Liver (tissue), 9 donors: ENCODE results near the gene XRN1. TPM values are rescaled to one million over a fixed set of nuclear protein-coding genes. Genes with fewer than 3 reads are reported as not detected.
"Not testable (repeated sequence)": the region's sequence is repeated elsewhere in the genome, so short reads cannot be mapped to it uniquely, and the experiment has no call there.

Experiments
- DNase-seq: peaks from one replicate; pipeline ENCODE4 v3.0.0-alpha.2; 2017; ENCODE audit warnings: low spot score
- H3K27ac ChIP-seq, 2 donors: one replicate each; pipeline ENCODE4 v1.7.0; 2013; ENCODE audit warnings: inconsistent platforms in 2 of 2, low read length in 2 of 2, control low read depth in 1 of 2, low read depth in 1 of 2, mild to moderate bottlenecking in 1 of 2
- H3K27me3 ChIP-seq, 4 donors: one replicate each; pipeline versions ENCODE4 v1.6.1 to v1.7.0; 2013; ENCODE audit warnings: low read length in 3 of 4, inconsistent platforms in 1 of 4, mild to moderate bottlenecking in 1 of 4, moderate library complexity in 1 of 4; ENCODE audit not compliant: control insufficient read depth in 4 of 4, insufficient read depth in 4 of 4
- H3K36me3 ChIP-seq, 4 donors: one replicate each; pipeline versions ENCODE4 v1.6.1 to v1.7.0; 2013; ENCODE audit warnings: low read length in 3 of 4, mild to moderate bottlenecking in 3 of 4, low read depth in 1 of 4, moderate library complexity in 1 of 4; ENCODE audit not compliant: control insufficient read depth in 4 of 4, insufficient read depth in 3 of 4
- H3K4me1 ChIP-seq, 4 donors: one replicate each; pipeline versions ENCODE4 v1.6.1 to v1.7.0; 2013; ENCODE audit warnings: low read length in 3 of 4, mild to moderate bottlenecking in 3 of 4, moderate library complexity in 1 of 4; ENCODE audit not compliant: control insufficient read depth in 4 of 4, insufficient read depth in 4 of 4
- H3K4me3 ChIP-seq, 3 donors: one replicate each; pipeline versions ENCODE4 v1.6.1 to v1.7.0; 2013; ENCODE audit warnings: low read length in 3 of 3, control low read depth in 1 of 3, low read depth in 1 of 3, mild to moderate bottlenecking in 1 of 3
- H3K9ac ChIP-seq, 2 donors: one replicate each; pipeline ENCODE4 v1.7.0; 2013; ENCODE audit warnings: low read length in 2 of 2, mild to moderate bottlenecking in 2 of 2, moderate library complexity in 2 of 2, control low read depth in 1 of 2, low read depth in 1 of 2
- H3K9me3 ChIP-seq, 4 donors: one replicate each; pipeline versions ENCODE4 v1.6.1 to v1.7.0; 2013; ENCODE audit warnings: low read length in 3 of 4; ENCODE audit not compliant: control insufficient read depth in 4 of 4
- EGR1 ChIP-seq, 2 donors: IDR thresholded peaks; 2 replicates each; pipeline ENCODE4 v1.6.1; 2016 to 2018; ENCODE audit warnings: antibody characterized with exemption in 2 of 2, low read depth in 2 of 2
- GABPA ChIP-seq, 2 donors: IDR thresholded peaks in 1 of 2; conservative IDR thresholded peaks in 1 of 2; 2 replicates each; pipeline ENCODE4 v1.6.1; 2016; ENCODE audit warnings: antibody characterized with exemption in 2 of 2, mild to moderate bottlenecking in 1 of 2, moderate library complexity in 1 of 2
- HNF4A ChIP-seq, 2 donors: conservative IDR thresholded peaks; 2 replicates each; pipeline ENCODE4 v1.6.1; 2016; ENCODE audit warnings: antibody characterized with exemption in 2 of 2, mild to moderate bottlenecking in 2 of 2
- RAD21 ChIP-seq, 2 donors: IDR thresholded peaks; 2 replicates each; pipeline ENCODE4 v1.6.1; 2016; ENCODE audit warnings: antibody characterized with exemption in 2 of 2, mild to moderate bottlenecking in 2 of 2
- RXRA ChIP-seq, 2 donors: IDR thresholded peaks; 2 replicates each; pipeline ENCODE4 v1.6.1; 2017 to 2018; ENCODE audit warnings: antibody characterized with exemption in 2 of 2, mild to moderate bottlenecking in 1 of 2
- SP1 ChIP-seq: IDR thresholded peaks from 2 replicates; pipeline ENCODE4 v1.6.1; 2018; ENCODE audit warnings: antibody characterized with exemption, mild to moderate bottlenecking
- WGBS: extraction: QIAGEN DNeasy Blood & Tissue Kit; methylation state at CpG from one replicate; pipeline ENCODE4 v1.1.7; 2013; 5-methylcytosine and 5-hydroxymethylcytosine counted together
- polyA plus RNA-seq, 2 donors: library from polyadenylated mRNA; stranded (reverse) in 1 of 2; unstranded in 1 of 2; fragments of 200-250 nt in 1 of 2; fragments of >200 nt in 1 of 2; fragmentation: Nextera tagmentation in 1 of 2; extraction: Ambion mirVana in 1 of 2; gene quantifications; one replicate each; pipeline versions ENCODE4 v1.2.1 to v1.2.3, GENCODE V29; 2013 to 2015
- total RNA-seq, 2 donors: library from RNA; depleted of rRNA; stranded (reverse); fragments of >200 nt; gene quantifications; one replicate each; pipeline ENCODE4 v1.2.3, GENCODE V29; 2014
- TF ChIP-seq, protein P1 (sequence below): IDR thresholded peaks from 2 replicates; pipeline ENCODE4 v1.6.1; 2016; ENCODE audit warnings: antibody characterized with exemption
- TF ChIP-seq, protein P2 (sequence below): fragments of 150-350 bp; IDR thresholded peaks from 2 replicates; pipeline ENCODE4 v1.5.1; 2017; ENCODE audit warnings: improper control_type of control experiment, low read depth, low read length; ENCODE audit not compliant: missing input control
- TF ChIP-seq, protein P3 (sequence below): IDR thresholded peaks from 2 replicates; pipeline ENCODE4 v1.6.1; 2016; ENCODE audit warnings: antibody characterized with exemption
- TF ChIP-seq, protein P4 (sequence below): IDR thresholded peaks from 2 replicates; pipeline ENCODE4 v1.6.1; 2016; ENCODE audit warnings: antibody characterized with exemption
- donor health status: healthy.
- donor health status: healthy.
- donor health status: healthy.
- donor health status: healthy.
- donor health status: healthy.

The XRN1 gene
- total and polyA plus RNA-seq, 4 donors = 4.3 to 41.4 (median 25.9) TPM

DNA sequence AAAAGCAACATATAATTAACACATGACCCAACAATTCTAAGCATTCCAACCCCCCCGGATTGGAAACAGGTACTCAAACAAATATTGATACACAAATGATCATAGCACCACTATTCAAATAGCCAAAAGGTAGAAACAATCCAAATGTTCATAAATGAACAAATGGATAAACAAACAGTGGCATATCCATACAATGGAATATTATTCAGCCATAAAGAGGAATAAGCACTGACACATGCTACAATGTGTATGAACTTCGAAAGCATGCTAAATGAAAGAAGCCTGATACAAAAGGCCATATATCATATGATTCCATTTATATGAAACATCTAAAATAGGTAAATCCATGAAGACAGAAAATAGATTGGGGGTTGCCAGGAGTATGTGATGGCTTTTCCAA is 62.8 kb downstream of the XRN1 start:
- H3K4me1 ChIP-seq = no peaks in the 10 kb centered on the region
- 100% methylated on average over 2 of the region's 2 CpGs for WGBS
- no peak overlapping the region for H3K9ac ChIP-seq
- H3K9me3 ChIP-seq = no peaks in the 10 kb centered on the region
- TF ChIP-seq, protein P1, sequence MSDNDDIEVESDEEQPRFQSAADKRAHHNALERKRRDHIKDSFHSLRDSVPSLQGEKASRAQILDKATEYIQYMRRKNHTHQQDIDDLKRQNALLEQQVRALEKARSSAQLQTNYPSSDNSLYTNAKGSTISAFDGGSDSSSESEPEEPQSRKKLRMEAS = no peak
- no peak for TF ChIP-seq RAD21 (IDR thresholded peaks at IDR 0.05)
- TF ChIP-seq, protein P2, sequence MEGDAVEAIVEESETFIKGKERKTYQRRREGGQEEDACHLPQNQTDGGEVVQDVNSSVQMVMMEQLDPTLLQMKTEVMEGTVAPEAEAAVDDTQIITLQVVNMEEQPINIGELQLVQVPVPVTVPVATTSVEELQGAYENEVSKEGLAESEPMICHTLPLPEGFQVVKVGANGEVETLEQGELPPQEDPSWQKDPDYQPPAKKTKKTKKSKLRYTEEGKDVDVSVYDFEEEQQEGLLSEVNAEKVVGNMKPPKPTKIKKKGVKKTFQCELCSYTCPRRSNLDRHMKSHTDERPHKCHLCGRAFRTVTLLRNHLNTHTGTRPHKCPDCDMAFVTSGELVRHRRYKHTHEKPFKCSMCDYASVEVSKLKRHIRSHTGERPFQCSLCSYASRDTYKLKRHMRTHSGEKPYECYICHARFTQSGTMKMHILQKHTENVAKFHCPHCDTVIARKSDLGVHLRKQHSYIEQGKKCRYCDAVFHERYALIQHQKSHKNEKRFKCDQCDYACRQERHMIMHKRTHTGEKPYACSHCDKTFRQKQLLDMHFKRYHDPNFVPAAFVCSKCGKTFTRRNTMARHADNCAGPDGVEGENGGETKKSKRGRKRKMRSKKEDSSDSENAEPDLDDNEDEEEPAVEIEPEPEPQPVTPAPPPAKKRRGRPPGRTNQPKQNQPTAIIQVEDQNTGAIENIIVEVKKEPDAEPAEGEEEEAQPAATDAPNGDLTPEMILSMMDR = no peak
- TF ChIP-seq GABPA (IDR thresholded peaks at IDR 0.05 in 1 of 2, conservative IDR thresholded peaks at IDR 0.05 in 1 of 2) = no peak
- TF ChIP-seq, protein P3, sequence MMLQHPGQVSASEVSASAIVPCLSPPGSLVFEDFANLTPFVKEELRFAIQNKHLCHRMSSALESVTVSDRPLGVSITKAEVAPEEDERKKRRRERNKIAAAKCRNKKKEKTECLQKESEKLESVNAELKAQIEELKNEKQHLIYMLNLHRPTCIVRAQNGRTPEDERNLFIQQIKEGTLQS = no peak
- TF ChIP-seq SP1 = no peak
- H3K36me3 ChIP-seq = peaks cover 9 to 49% (median 43%) of the 10 kb centered on the region in 4 donors
- H3K27ac ChIP-seq = no peak overlapping the region
- H3K4me3 ChIP-seq = no peak overlapping the region
- no peak for DNase-seq
- no peaks in the 10 kb centered on the region for H3K27me3 ChIP-seq

DNA sequence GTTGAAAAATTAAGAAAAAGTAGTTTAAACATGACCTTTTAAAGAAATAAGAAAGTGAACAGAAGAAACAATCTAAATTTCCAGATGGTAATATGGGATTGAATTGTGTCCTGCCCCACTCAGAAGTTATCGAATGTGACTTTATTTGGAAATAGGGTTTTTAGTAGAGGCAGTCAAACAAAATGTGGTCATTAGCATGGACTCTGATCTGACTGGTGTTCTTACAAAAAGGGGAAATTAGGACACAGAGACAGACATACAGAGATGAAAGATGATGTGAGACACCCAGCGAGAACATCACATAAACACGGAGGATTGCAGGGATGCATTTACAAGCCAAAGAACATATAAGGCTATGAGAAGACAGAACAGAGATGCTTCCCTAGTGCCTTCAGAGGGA is 73.2 kb downstream of the XRN1 start:
- 66% methylated on average over 3 of the region's 3 CpGs for WGBS
- Histone ChIP-seq H3K9ac (no peak overlapping the region), H3K27me3 (no peaks in the 10 kb centered on the region), H3K27ac (no peak overlapping the region), H3K4me1 (peaks cover 0 to 6% (median 1%) of the 10 kb centered on the region in 4 donors), H3K9me3 (no peaks in the 10 kb centered on the region), H3K4me3 (no peak overlapping the region), H3K36me3 (peaks cover 2 to 33% (median 18%) of the 10 kb centered on the region in 4 donors)
- TF ChIP-seq RXRA (IDR thresholded peaks at IDR 0.05) (peak; percentile 25), EGR1 (IDR thresholded peaks at IDR 0.05; ENCODE audit: low read depth in 2 of 2) (no peak), HNF4A (conservative IDR thresholded peaks at IDR 0.05) (peak; percentile 40 to 54)
- TF ChIP-seq, protein P4, sequence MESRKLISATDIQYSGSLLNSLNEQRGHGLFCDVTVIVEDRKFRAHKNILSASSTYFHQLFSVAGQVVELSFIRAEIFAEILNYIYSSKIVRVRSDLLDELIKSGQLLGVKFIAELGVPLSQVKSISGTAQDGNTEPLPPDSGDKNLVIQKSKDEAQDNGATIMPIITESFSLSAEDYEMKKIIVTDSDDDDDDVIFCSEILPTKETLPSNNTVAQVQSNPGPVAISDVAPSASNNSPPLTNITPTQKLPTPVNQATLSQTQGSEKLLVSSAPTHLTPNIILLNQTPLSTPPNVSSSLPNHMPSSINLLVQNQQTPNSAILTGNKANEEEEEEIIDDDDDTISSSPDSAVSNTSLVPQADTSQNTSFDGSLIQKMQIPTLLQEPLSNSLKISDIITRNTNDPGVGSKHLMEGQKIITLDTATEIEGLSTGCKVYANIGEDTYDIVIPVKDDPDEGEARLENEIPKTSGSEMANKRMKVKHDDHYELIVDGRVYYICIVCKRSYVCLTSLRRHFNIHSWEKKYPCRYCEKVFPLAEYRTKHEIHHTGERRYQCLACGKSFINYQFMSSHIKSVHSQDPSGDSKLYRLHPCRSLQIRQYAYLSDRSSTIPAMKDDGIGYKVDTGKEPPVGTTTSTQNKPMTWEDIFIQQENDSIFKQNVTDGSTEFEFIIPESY = no peak
- DNase-seq = no peak

DNA sequence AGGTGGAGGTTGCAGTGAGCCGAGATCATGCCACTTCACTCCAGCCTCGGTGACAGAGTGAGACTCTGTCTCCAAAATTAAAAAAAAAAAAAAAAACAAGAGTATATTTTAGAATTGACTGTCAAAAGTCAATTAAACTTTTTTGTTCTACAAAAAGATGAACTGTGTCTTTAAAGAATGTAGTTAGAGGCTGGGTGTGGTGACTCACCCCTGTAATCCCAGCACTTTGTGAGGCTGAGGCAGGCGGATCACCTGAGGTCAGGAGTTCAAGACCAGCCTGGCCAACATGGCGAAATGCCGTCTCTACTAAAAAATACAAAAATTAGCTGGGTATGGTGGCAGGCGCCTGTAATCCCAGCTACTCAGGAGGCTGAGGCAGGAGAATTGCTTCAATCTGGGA is 78.3 kb downstream of the XRN1 start:
- not testable (repeated sequence) for H3K4me1 ChIP-seq, H3K4me3 ChIP-seq, H3K27me3 ChIP-seq, H3K9ac ChIP-seq, H3K9me3 ChIP-seq, H3K27ac ChIP-seq, DNase-seq
- 82% methylated on average over 6 of the region's 6 CpGs for WGBS
- peaks cover 4 to 22% (median 8%) of the 10 kb centered on the region in 4 donors for H3K36me3 ChIP-seq
